A549 (cell line): ENCODE measurements around the gene MAMLD1. TPM values are rescaled to one million over a fixed set of nuclear protein-coding genes. Genes with fewer than 3 reads are reported as not detected.

ENCODE experiments used
- ATAC-seq, 2 experiments: fragments of 200-7000 bp in 1 of 2; fragments of >200 bp in 1 of 2; cut with Nextera tagmentation in 1 of 2; cut with Tn5 transposase in 1 of 2; 3 replicates each; pipeline versions ENCODE4 v1.8.0 to v1.9.1; 2018 to 2020; ENCODE audit warnings: mild to moderate bottlenecking in 1 of 2, moderate library complexity in 1 of 2
- CTCF ChIA-PET: fragments of 300-600 bp; sonication (Branson Sonifier 250); formaldehyde crosslinking; extraction: SDS; loops from one replicate; lab custom pipeline; 2021; ENCODE audit warnings: antibody characterized with exemption, inconsistent platforms; lab: Yijun Ruan, JAX
- POLR2A ChIA-PET: fragments of 350-600 bp; formaldehyde crosslinking; extraction: SDS; loops from one replicate; lab custom pipeline; 2021; ENCODE audit warnings: antibody characterized with exemption, inconsistent platforms; lab: Yijun Ruan, JAX
- DNase-seq, 2 experiments: peaks; one replicate each; pipeline versions ENCODE4 v3.0.0 to v3.0.0-alpha.2; 2011 to 2016; ENCODE audit warnings: low read depth in 1 of 2, low spot score in 1 of 2
- FAIRE-seq: peaks from 2 replicates; lab custom pipeline; 2011; peaks lifted over from hg19 to GRCh38; lab: Jason Lieb, UNC
- H3K27ac ChIP-seq, 2 experiments: fragments of >200 bp; sonication (Bioruptor Twin); formaldehyde crosslinking; 3 replicates each; pipeline ENCODE4 v1.5.1; 2016 to 2017
- H3K4me1 ChIP-seq: fragments of >200 bp; sonication (Bioruptor Twin); formaldehyde crosslinking; 3 replicates; pipeline ENCODE4 v1.6.1; 2016
- H3K4me2 ChIP-seq: fragments of >200 bp; sonication (Bioruptor Twin); formaldehyde crosslinking; 3 replicates; pipeline ENCODE4 v1.6.1; 2016
- H3K4me3 ChIP-seq: fragments of >200 bp; sonication (Bioruptor Twin); formaldehyde crosslinking; 3 replicates; pipeline ENCODE4 v1.5.1; 2016
- H3K9me3 ChIP-seq: fragments of >200 bp; sonication (Bioruptor Twin); formaldehyde crosslinking; 3 replicates; pipeline ENCODE4 v1.6.1; 2016
- EHF ChIP-seq: fragments of 250-450 bp; sonication (Bioruptor Pico); IDR thresholded peaks from 2 replicates; pipeline ENCODE4 v1.5.0; 2020; ENCODE audit warnings: mild to moderate bottlenecking
- FOSB ChIP-seq: fragments of 250-450 bp; sonication (Bioruptor Pico); IDR thresholded peaks from 2 replicates; pipeline ENCODE4 v1.5.0; 2020; ENCODE audit warnings: mild to moderate bottlenecking, moderate library complexity
- FOSL2 ChIP-seq, 2 experiments: fragments of 450-650 bp in 1 of 2; fragments of >200 bp in 1 of 2; sonication (Bioruptor Twin) in 1 of 2; formaldehyde crosslinking; IDR thresholded peaks; 2 replicates each; pipeline versions ENCODE4 v1.5.0 to v1.6.1; 2016 to 2020; ENCODE audit warnings: mild to moderate bottlenecking in 1 of 2, moderate library complexity in 1 of 2
- HDAC2 ChIP-seq: fragments of 200-600 bp; sonication (generic); IDR thresholded peaks from 2 replicates; pipeline ENCODE4 v1.6.1; 2016
- HEYL ChIP-seq: fragments of 250-450 bp; sonication (Bioruptor Pico); IDR thresholded peaks from 2 replicates; pipeline ENCODE4 v1.8.0; 2021; ENCODE audit warnings: mild to moderate bottlenecking, moderate library complexity
- JUN ChIP-seq, 2 experiments: fragments of >200 bp; sonication (Bioruptor Twin); formaldehyde crosslinking; IDR thresholded peaks; 2 replicates in 1 of 2; 3 replicates in 1 of 2; pipeline ENCODE4 v1.6.1; 2016 to 2017
- MAZ ChIP-seq: fragments of 150-350 bp; IDR thresholded peaks from 2 replicates; pipeline ENCODE4 v1.6.1; 2014; ENCODE audit warnings: antibody characterized with exemption, low read depth, low read length, borderline replicate concordance
- MYC ChIP-seq: IDR thresholded peaks from 2 replicates; pipeline ENCODE4 v1.6.1; 2012; ENCODE audit warnings: mild to moderate bottlenecking, inconsistent platforms, low read length, improper control_type of control experiment, borderline replicate concordance
- NFE2L2 ChIP-seq: fragments of 150-350 bp; conservative IDR thresholded peaks from 2 replicates; pipeline ENCODE4 v1.6.1; 2014; ENCODE audit warnings: low read length
- PHF8 ChIP-seq: fragments of 200-600 bp; sonication (generic); IDR thresholded peaks from 2 replicates; pipeline ENCODE4 v1.6.1; 2016; ENCODE audit warnings: low read depth, mild to moderate bottlenecking, antibody characterized with exemption, moderate library complexity, borderline replicate concordance
- RNF2 ChIP-seq: fragments of 200-600 bp; sonication (generic); IDR thresholded peaks from 2 replicates; pipeline ENCODE4 v1.6.1; 2016; ENCODE audit warnings: low read depth, mild to moderate bottlenecking, antibody characterized with exemption, moderate library complexity, borderline replicate concordance
- SMC3 ChIP-seq: fragments of >200 bp; sonication (Bioruptor Twin); formaldehyde crosslinking; IDR thresholded peaks from 3 replicates; pipeline ENCODE4 v1.6.1; 2018; ENCODE audit warnings: inconsistent platforms
- SREBF2 ChIP-seq: fragments of 450-650 bp; IDR thresholded peaks from 2 replicates; pipeline ENCODE4 v1.6.1; 2014; ENCODE audit warnings: mild to moderate bottlenecking, moderate library complexity
- ZNF302 ChIP-seq: fragments of 250-450 bp; sonication (Bioruptor Pico); IDR thresholded peaks from 2 replicates; pipeline ENCODE4 v1.9.0; 2021; ENCODE audit warnings: inconsistent platforms, mild to moderate bottlenecking, moderate library complexity
- WGBS: methylation state at CpG from one replicate; pipeline ENCODE4 v1.1.6; 2017; ENCODE audit errors: missing lambda C conversion rate; 5-methylcytosine and 5-hydroxymethylcytosine counted together
- polyA plus RNA-seq, 4 experiments: library from polyadenylated mRNA; depleted of rRNA in 3 of 4; stranded (reverse); fragments of >200 nt; fragmentation: RNase III in 1 of 4; extraction: RNeasy Plus Mini Kit Qiagen cat#74134 plus additional on column Dnase treatment in 1 of 4; gene quantifications; 2 replicates in 3 of 4; 3 replicates in 1 of 4; pipeline ENCODE4 v1.2.3, GENCODE V29; 2011 to 2017
- TF ChIP-seq, protein P1 (sequence below): fragments of 450-650 bp; IDR thresholded peaks from 2 replicates; pipeline ENCODE4 v1.6.1; 2014; ENCODE audit warnings: antibody characterized with exemption
- TF ChIP-seq, protein P2 (sequence below): fragments of 250-450 bp; sonication (Bioruptor Pico); IDR thresholded peaks from 2 replicates; pipeline ENCODE4 v1.5.0; 2021; ENCODE audit warnings: mild to moderate bottlenecking, moderate library complexity, borderline replicate concordance
- TF ChIP-seq, protein P3 (sequence below): IDR thresholded peaks from 2 replicates; pipeline ENCODE4 v1.6.1; 2012
- TF ChIP-seq, protein P4 (sequence below): fragments of >200 bp; sonication (Bioruptor Twin); formaldehyde crosslinking; IDR thresholded peaks from 3 replicates; pipeline ENCODE4 v1.5.1; 2016
- TF ChIP-seq, protein P5 (sequence below): IDR thresholded peaks from 2 replicates; pipeline ENCODE4 v1.6.1; 2012
- TF ChIP-seq, protein P6 (sequence below): IDR thresholded peaks from 2 replicates; pipeline ENCODE4 v1.6.1; 2012; ENCODE audit warnings: low read depth, borderline replicate concordance
- TF ChIP-seq, protein P7 (sequence below): fragments of 150-350 bp; IDR thresholded peaks from 2 replicates; pipeline ENCODE4 v1.6.1; 2014; ENCODE audit warnings: low read depth, mild to moderate bottlenecking, low read length

Gene MAMLD1
- polyA plus RNA-seq, 2 of the 4 experiments (the other 2 are of a cell fraction) = 1.2 to 2.3 TPM

DNA sequence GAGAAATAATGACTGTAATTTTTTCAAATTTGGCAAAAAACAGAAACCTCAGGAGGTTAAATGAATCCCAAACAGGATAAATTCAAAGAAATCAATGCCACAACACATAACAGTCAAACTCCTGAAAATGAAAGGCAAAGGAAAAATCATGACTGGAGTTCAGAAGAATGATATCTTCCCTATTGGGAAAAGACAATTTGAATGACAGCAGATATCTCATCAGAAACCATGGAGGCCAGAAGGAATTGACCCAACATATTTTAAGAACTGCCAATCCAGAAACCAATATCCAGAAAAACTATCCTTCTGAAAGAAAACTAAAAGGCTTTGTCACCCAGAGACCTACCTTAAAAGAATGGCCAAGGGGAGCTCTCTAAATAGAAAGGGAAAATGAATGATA is 40.1 kb upstream of the MAMLD1 start:
- Histone ChIP-seq H3K9me3 (no peaks in the 10 kb centered on the region; the same call in 1 of the 3 replicates), H3K27ac (no peak overlapping the region)
- FAIRE-seq = no peak
- no peak for DNase-seq
- POLR2A ChIA-PET = no interaction called here
- TF ChIP-seq, protein P1, sequence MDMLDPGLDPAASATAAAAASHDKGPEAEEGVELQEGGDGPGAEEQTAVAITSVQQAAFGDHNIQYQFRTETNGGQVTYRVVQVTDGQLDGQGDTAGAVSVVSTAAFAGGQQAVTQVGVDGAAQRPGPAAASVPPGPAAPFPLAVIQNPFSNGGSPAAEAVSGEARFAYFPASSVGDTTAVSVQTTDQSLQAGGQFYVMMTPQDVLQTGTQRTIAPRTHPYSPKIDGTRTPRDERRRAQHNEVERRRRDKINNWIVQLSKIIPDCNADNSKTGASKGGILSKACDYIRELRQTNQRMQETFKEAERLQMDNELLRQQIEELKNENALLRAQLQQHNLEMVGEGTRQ = no peak
- TF ChIP-seq NFE2L2 (no peak), SMC3 (no peak), FOSB (no peak), MYC (no peak), RNF2 (no peak), JUN (IDR thresholded peaks at IDR 0.05) (no peak), ZNF302 (no peak), MAZ (no peak), SREBF2 (no peak), PHF8 (no peak), EHF (CRISPR knock-in tag) (no peak)
- TF ChIP-seq, protein P2, sequence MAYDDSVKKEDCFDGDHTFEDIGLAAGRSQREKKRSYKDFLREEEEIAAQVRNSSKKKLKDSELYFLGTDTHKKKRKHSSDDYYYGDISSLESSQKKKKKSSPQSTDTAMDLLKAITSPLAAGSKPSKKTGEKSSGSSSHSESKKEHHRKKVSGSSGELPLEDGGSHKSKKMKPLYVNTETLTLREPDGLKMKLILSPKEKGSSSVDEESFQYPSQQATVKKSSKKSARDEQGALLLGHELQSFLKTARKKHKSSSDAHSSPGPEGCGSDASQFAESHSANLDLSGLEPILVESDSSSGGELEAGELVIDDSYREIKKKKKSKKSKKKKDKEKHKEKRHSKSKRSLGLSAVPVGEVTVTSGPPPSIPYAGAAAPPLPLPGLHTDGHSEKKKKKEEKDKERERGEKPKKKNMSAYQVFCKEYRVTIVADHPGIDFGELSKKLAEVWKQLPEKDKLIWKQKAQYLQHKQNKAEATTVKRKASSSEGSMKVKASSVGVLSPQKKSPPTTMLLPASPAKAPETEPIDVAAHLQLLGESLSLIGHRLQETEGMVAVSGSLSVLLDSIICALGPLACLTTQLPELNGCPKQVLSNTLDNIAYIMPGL (CRISPR knock-in tag) = no peak
- TF ChIP-seq, protein P3, sequence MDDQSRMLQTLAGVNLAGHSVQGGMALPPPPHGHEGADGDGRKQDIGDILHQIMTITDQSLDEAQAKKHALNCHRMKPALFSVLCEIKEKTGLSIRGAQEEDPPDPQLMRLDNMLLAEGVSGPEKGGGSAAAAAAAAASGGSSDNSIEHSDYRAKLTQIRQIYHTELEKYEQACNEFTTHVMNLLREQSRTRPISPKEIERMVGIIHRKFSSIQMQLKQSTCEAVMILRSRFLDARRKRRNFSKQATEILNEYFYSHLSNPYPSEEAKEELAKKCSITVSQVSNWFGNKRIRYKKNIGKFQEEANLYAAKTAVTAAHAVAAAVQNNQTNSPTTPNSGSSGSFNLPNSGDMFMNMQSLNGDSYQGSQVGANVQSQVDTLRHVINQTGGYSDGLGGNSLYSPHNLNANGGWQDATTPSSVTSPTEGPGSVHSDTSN = no peak
- TF ChIP-seq, protein P4, sequence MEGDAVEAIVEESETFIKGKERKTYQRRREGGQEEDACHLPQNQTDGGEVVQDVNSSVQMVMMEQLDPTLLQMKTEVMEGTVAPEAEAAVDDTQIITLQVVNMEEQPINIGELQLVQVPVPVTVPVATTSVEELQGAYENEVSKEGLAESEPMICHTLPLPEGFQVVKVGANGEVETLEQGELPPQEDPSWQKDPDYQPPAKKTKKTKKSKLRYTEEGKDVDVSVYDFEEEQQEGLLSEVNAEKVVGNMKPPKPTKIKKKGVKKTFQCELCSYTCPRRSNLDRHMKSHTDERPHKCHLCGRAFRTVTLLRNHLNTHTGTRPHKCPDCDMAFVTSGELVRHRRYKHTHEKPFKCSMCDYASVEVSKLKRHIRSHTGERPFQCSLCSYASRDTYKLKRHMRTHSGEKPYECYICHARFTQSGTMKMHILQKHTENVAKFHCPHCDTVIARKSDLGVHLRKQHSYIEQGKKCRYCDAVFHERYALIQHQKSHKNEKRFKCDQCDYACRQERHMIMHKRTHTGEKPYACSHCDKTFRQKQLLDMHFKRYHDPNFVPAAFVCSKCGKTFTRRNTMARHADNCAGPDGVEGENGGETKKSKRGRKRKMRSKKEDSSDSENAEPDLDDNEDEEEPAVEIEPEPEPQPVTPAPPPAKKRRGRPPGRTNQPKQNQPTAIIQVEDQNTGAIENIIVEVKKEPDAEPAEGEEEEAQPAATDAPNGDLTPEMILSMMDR = no peak
- TF ChIP-seq, protein P5, sequence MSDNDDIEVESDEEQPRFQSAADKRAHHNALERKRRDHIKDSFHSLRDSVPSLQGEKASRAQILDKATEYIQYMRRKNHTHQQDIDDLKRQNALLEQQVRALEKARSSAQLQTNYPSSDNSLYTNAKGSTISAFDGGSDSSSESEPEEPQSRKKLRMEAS = no peak
- TF ChIP-seq, protein P6, sequence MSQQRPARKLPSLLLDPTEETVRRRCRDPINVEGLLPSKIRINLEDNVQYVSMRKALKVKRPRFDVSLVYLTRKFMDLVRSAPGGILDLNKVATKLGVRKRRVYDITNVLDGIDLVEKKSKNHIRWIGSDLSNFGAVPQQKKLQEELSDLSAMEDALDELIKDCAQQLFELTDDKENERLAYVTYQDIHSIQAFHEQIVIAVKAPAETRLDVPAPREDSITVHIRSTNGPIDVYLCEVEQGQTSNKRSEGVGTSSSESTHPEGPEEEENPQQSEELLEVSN = no peak
- TF ChIP-seq, all 56 proteins: peak for 0
- Histone ChIP-seq H3K4me3 (no peak overlapping the region), H3K4me1 (peaks cover 22% of the 10 kb centered on the region), H3K4me2 (no peak overlapping the region)
- no peak for ATAC-seq
- CTCF ChIA-PET = no interaction called here

DNA sequence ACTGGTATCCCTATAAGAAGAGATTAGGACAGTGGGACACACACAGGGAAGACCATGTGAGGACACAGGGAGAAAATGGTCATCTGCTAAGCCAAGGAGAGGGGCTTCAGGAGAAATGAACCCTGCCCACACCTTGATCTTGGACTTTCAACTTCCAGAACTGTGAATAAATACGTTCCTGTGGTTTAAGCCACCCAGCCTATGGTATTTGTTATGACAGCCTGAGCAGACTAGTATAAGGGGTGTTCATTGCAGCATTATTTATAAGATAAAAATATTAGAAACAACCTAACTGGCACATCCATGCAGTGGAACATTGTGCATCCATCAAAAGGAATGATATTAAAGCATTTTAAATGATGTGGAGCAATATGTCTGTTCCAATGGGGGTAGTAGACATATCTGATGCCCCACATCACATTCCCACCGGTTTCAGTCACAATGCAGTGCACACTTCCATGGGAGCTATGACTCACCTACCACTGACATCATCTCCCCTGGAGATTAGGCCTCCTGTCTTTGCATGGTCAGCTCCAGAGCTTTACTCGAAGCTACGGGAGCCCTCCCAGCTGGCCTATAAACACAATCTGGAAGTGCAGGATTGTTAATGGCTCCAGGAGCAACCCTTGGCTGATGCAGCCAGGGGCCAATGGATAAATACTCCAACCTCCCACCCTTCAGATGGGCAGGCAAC is 38.9 kb upstream of the MAMLD1 start:
- Histone ChIP-seq H3K4me1 (peaks cover 22% of the 10 kb centered on the region), H3K4me3 (no peak overlapping the region), H3K4me2 (peak overlapping the region; percentile 27; the same call in 2 of the 3 replicates), H3K27ac (peak overlapping the region in 1 of 2 experiments; percentile 64; a peak in 2 of 6 replicates), H3K9me3 (no peaks in the 10 kb centered on the region; the same call in 1 of the 3 replicates)
- CTCF ChIA-PET = interaction anchor here (0.7 kb wide), 1 partner anchor 40 kb away, joined by 3 read pairs; no protein-coding TSS in a partner anchor
- DNase-seq = peak; percentile 30 to 44
- POLR2A ChIA-PET = no interaction called here
- TF ChIP-seq FOSL2 (IDR thresholded peaks at IDR 0.05) (no peak), FOSL2 (CRISPR knock-in tag; IDR thresholded peaks at IDR 0.05) (peak; percentile 32; the same call in 1 of the 2 replicates), HDAC2 (no peak), HEYL (no peak), SMC3 (no peak), PHF8 (no peak)
- TF ChIP-seq, protein P7, sequence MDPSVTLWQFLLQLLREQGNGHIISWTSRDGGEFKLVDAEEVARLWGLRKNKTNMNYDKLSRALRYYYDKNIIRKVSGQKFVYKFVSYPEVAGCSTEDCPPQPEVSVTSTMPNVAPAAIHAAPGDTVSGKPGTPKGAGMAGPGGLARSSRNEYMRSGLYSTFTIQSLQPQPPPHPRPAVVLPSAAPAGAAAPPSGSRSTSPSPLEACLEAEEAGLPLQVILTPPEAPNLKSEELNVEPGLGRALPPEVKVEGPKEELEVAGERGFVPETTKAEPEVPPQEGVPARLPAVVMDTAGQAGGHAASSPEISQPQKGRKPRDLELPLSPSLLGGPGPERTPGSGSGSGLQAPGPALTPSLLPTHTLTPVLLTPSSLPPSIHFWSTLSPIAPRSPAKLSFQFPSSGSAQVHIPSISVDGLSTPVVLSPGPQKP = no peak
- peak; percentile 83 to 84; a peak in 5 of 6 replicates for ATAC-seq
- FAIRE-seq = no peak
- WGBS = 15% methylated on average over 2 of the region's 4 CpGs
